ENCODE measurements around the gene TRIAP1.
A peak's percentile ranks its signal among the peaks of the same experiment; 100 is the strongest.

Gene TRIAP1

GRCh38 chr12:120475643-120476042 is 29.5 kb upstream of the TRIAP1 start:
- Histone ChIP-seq H3K27me3 (replicated peaks in 2 of 5; ENCODE audit: control insufficient read depth in 4 of 5, insufficient read depth in 5 of 5, low read length in 4 of 5) (no peaks in the 10 kb centered on the region), H3K9me3 (ENCODE audit: control extremely low read depth in 1 of 5, control insufficient read depth in 4 of 5, insufficient read depth in 2 of 5, low read depth in 1 of 5, low read length in 4 of 5) (no peaks in the 10 kb centered on the region), H3K4me1 (ENCODE audit: control extremely low read depth in 1 of 4, control insufficient read depth in 4 of 4, insufficient read depth in 4 of 4, low read length in 3 of 4) (peaks cover 0 to 29% (median 9%) of the 10 kb centered on the region in 4 experiments), H3K27ac (ENCODE audit: insufficient read depth in 1 of 2, low read depth in 1 of 2, low read length in 2 of 2, poor library complexity in 1 of 2, severe bottlenecking in 2 of 2) (no peak overlapping the region), H3K36me3 (ENCODE audit: control insufficient read depth in 4 of 4, insufficient read depth in 4 of 4, low read length in 3 of 4) (no peaks in the 10 kb centered on the region), H3K4me3 (ENCODE audit: control insufficient read depth in 1 of 7, extremely low read depth in 1 of 7, insufficient read depth in 4 of 7, low read depth in 2 of 7, low read length in 6 of 7) (no peak overlapping the region)
- no peak for DNase-seq
- POLR2A ChIA-PET = interaction anchor here (0.6 kb wide), 1 partner anchor 81 kb away, joined by 4 read pairs; no protein-coding TSS in a partner anchor
- no CpG with 5 or more reads among the region's 1 CpG for WGBS (ENCODE audit: insufficient coverage)
- CTCF ChIA-PET = interaction anchor here (0.7 to 27.3 kb wide), 5 partner anchors 9 to 30 kb away, joined by 3 to 545 read pairs (median 8); partner anchors contain the start of genes COX6A1, DYNLL1, GATC and TRIAP1

- H3K9me3 ChIP-seq (ENCODE audit: control extremely low read depth in 1 of 5, control insufficient read depth in 4 of 5, insufficient read depth in 2 of 5, low read depth in 1 of 5, low read length in 4 of 5) = no peaks in the 10 kb centered on the region
- H3K4me1 ChIP-seq (ENCODE audit: control extremely low read depth in 1 of 4, control insufficient read depth in 4 of 4, insufficient read depth in 4 of 4, low read length in 3 of 4) = peaks cover 6 to 36% (median 17%) of the 10 kb centered on the region in 4 experiments
- no peak overlapping the region for H3K4me3 ChIP-seq (ENCODE audit: control insufficient read depth in 1 of 7, extremely low read depth in 1 of 7, insufficient read depth in 4 of 7, low read depth in 2 of 7, low read length in 6 of 7)
- no peak overlapping the region for H3K27ac ChIP-seq (ENCODE audit: insufficient read depth in 1 of 2, low read depth in 1 of 2, low read length in 2 of 2, poor library complexity in 1 of 2, severe bottlenecking in 2 of 2)
- DNase-seq = peak; percentile 41 to 45 (median 44)
- no peaks in the 10 kb centered on the region for H3K27me3 ChIP-seq (replicated peaks in 2 of 5; ENCODE audit: control insufficient read depth in 4 of 5, insufficient read depth in 5 of 5, low read length in 4 of 5)
- ChIA-PET CTCF (interaction anchor here (1.3 to 27.3 kb wide), 5 partner anchors 8 to 65 kb away, joined by 3 to 545 read pairs (median 8); partner anchors contain the start of genes COX6A1, DYNLL1, GATC and TRIAP1), POLR2A (no interaction called here)
- H3K36me3 ChIP-seq (ENCODE audit: control insufficient read depth in 4 of 4, insufficient read depth in 4 of 4, low read length in 3 of 4) = no peaks in the 10 kb centered on the region
- no CpG with 5 or more reads among the region's 2 CpGs for WGBS (ENCODE audit: insufficient coverage)
Measured at GRCh38 chr12:120474616-120474960, 28.4 kb upstream of the TRIAP1 start.

GRCh38 chr12:120473807-120474615 is 27.8 kb upstream of the TRIAP1 start:
- no peaks in the 10 kb centered on the region for H3K27me3 ChIP-seq (replicated peaks in 2 of 5; ENCODE audit: control insufficient read depth in 4 of 5, insufficient read depth in 5 of 5, low read length in 4 of 5)
- H3K4me1 ChIP-seq (ENCODE audit: control extremely low read depth in 1 of 4, control insufficient read depth in 4 of 4, insufficient read depth in 4 of 4, low read length in 3 of 4) = peaks cover 6 to 36% (median 17%) of the 10 kb centered on the region in 4 experiments
- H3K27ac ChIP-seq (ENCODE audit: insufficient read depth in 1 of 2, low read depth in 1 of 2, low read length in 2 of 2, poor library complexity in 1 of 2, severe bottlenecking in 2 of 2) = no peak overlapping the region
- H3K4me3 ChIP-seq (ENCODE audit: control insufficient read depth in 1 of 7, extremely low read depth in 1 of 7, insufficient read depth in 4 of 7, low read depth in 2 of 7, low read length in 6 of 7) = no peak overlapping the region
- WGBS (ENCODE audit: insufficient coverage) = 97% methylated on average over 5 of the region's 6 CpGs
- CTCF ChIA-PET = interaction anchor here (1.3 to 27.3 kb wide), 6 partner anchors 7 to 65 kb away, joined by 3 to 545 read pairs (median 9); partner anchors contain the start of genes COX6A1, DYNLL1, GATC and TRIAP1
- DNase-seq = no peak
- no peaks in the 10 kb centered on the region for H3K36me3 ChIP-seq (ENCODE audit: control insufficient read depth in 4 of 4, insufficient read depth in 4 of 4, low read length in 3 of 4)
- H3K9me3 ChIP-seq (ENCODE audit: control extremely low read depth in 1 of 5, control insufficient read depth in 4 of 5, insufficient read depth in 2 of 5, low read depth in 1 of 5, low read length in 4 of 5) = no peaks in the 10 kb centered on the region
- POLR2A ChIA-PET = no interaction called here

- ChIA-PET CTCF (interaction anchor here (0.9 to 27.3 kb wide), 6 partner anchors 9 to 105 kb away, joined by 3 to 545 read pairs (median 6); partner anchors contain the start of genes COX6A1, GATC and TRIAP1), POLR2A (no interaction called here)
Measured at GRCh38 chr12:120472521-120472920, 26.3 kb upstream of the TRIAP1 start.

GRCh38 chr12:120470150-120470784 is 24.1 kb upstream of the TRIAP1 start:
- H3K9me3 ChIP-seq (ENCODE audit: control extremely low read depth in 1 of 5, control insufficient read depth in 4 of 5, insufficient read depth in 2 of 5, low read depth in 1 of 5, low read length in 4 of 5) = no peaks in the 10 kb centered on the region
- H3K4me1 ChIP-seq (ENCODE audit: control extremely low read depth in 1 of 4, control insufficient read depth in 4 of 4, insufficient read depth in 4 of 4, low read length in 3 of 4) = peaks cover 7 to 56% (median 33%) of the 10 kb centered on the region in 4 experiments
- CTCF ChIA-PET = interaction anchor here (0.8 to 27.3 kb wide), 8 partner anchors 11 to 105 kb away, joined by 3 to 545 read pairs (median 6); partner anchors contain the start of genes COX6A1, GATC and TRIAP1
- peak overlapping the region; percentile 50 to 95 for H3K27ac ChIP-seq (ENCODE audit: insufficient read depth in 1 of 2, low read depth in 1 of 2, low read length in 2 of 2, poor library complexity in 1 of 2, severe bottlenecking in 2 of 2)
- peak overlapping the region; percentile 64 to 97 (median 93) for H3K4me3 ChIP-seq (ENCODE audit: control insufficient read depth in 1 of 7, extremely low read depth in 1 of 7, insufficient read depth in 4 of 7, low read depth in 2 of 7, low read length in 6 of 7)
- WGBS (ENCODE audit: insufficient coverage) = 75% methylated on average over 24 of the region's 26 CpGs
- POLR2A ChIA-PET = interaction anchor here (1.2 to 1.7 kb wide), 2 partner anchors 24 to 25 kb away, joined by 4 to 6 read pairs; partner anchors contain the start of genes DYNLL1, GATC and TRIAP1
- no peaks in the 10 kb centered on the region for H3K27me3 ChIP-seq (replicated peaks in 2 of 5; ENCODE audit: control insufficient read depth in 4 of 5, insufficient read depth in 5 of 5, low read length in 4 of 5)
- peaks cover 5 to 20% (median 12%) of the 10 kb centered on the region in 4 experiments for H3K36me3 ChIP-seq (ENCODE audit: control insufficient read depth in 4 of 4, insufficient read depth in 4 of 4, low read length in 3 of 4)
- DNase-seq = peak in 2 of 3 donors; percentile 18 to 39

More at GRCh38 chr12:120472521-120472920, 26.3 kb upstream of the TRIAP1 start:
- no peak overlapping the region for H3K4me3 ChIP-seq (ENCODE audit: control insufficient read depth in 1 of 7, extremely low read depth in 1 of 7, insufficient read depth in 4 of 7, low read depth in 2 of 7, low read length in 6 of 7)
- no peak overlapping the region for H3K27ac ChIP-seq (ENCODE audit: insufficient read depth in 1 of 2, low read depth in 1 of 2, low read length in 2 of 2, poor library complexity in 1 of 2, severe bottlenecking in 2 of 2)
- peaks cover 7 to 48% (median 29%) of the 10 kb centered on the region in 4 experiments for H3K4me1 ChIP-seq (ENCODE audit: control extremely low read depth in 1 of 4, control insufficient read depth in 4 of 4, insufficient read depth in 4 of 4, low read length in 3 of 4)
- no peak for DNase-seq
- no peaks in the 10 kb centered on the region for H3K27me3 ChIP-seq (replicated peaks in 2 of 5; ENCODE audit: control insufficient read depth in 4 of 5, insufficient read depth in 5 of 5, low read length in 4 of 5)
- H3K36me3 ChIP-seq (ENCODE audit: control insufficient read depth in 4 of 4, insufficient read depth in 4 of 4, low read length in 3 of 4) = peaks cover 0 to 2% (median 0%) of the 10 kb centered on the region in 4 experiments
- no peaks in the 10 kb centered on the region for H3K9me3 ChIP-seq (ENCODE audit: control extremely low read depth in 1 of 5, control insufficient read depth in 4 of 5, insufficient read depth in 2 of 5, low read depth in 1 of 5, low read length in 4 of 5)

GRCh38 chr12:120469450-120470149 is 23.4 kb upstream of the TRIAP1 start, which contains the start of gene SRSF9:
Gene SRSF9 (minus strand): TSS chr12:120469748. CDS start chr12:120469609, 139 bp downstream.
- WGBS (ENCODE audit: insufficient coverage) = under 1% methylated on average over 76 of the region's 88 CpGs
- peak within 1 kb of the TSS; percentile 85 to 97 (median 93) for H3K4me3 ChIP-seq (ENCODE audit: control insufficient read depth in 1 of 7, extremely low read depth in 1 of 7, insufficient read depth in 4 of 7, low read depth in 2 of 7, low read length in 6 of 7)
- ChIA-PET CTCF (interaction anchor here (0.8 to 27.3 kb wide), 11 partner anchors 11 to 137 kb away, joined by 3 to 545 read pairs (median 6); partner anchors contain the start of genes COX6A1, DYNLL1, GATC and TRIAP1), POLR2A (interaction anchor here (1.2 to 1.8 kb wide), 4 partner anchors 11 to 177 kb away, joined by 3 to 9 read pairs (median 5); partner anchors contain the start of genes DYNLL1, GATC, RNU4-1 and TRIAP1)
- H3K4me1 ChIP-seq (ENCODE audit: control extremely low read depth in 1 of 4, control insufficient read depth in 4 of 4, insufficient read depth in 4 of 4, low read length in 3 of 4) = peaks cover 7 to 51% (median 30%) of the 10 kb centered on the region in 4 experiments
- no peaks in the 10 kb centered on the region for H3K27me3 ChIP-seq (replicated peaks in 2 of 5; ENCODE audit: control insufficient read depth in 4 of 5, insufficient read depth in 5 of 5, low read length in 4 of 5)
- H3K36me3 ChIP-seq (ENCODE audit: control insufficient read depth in 4 of 4, insufficient read depth in 4 of 4, low read length in 3 of 4) = peaks cover 5 to 27% (median 16%) of the 10 kb centered on the region in 4 experiments
- H3K27ac ChIP-seq (ENCODE audit: insufficient read depth in 1 of 2, low read depth in 1 of 2, low read length in 2 of 2, poor library complexity in 1 of 2, severe bottlenecking in 2 of 2) = peak within 1 kb of the TSS; percentile 89 to 95
- DNase-seq = peak; percentile 98 to 99 (median 98)
- no peaks in the 10 kb centered on the region for H3K9me3 ChIP-seq (ENCODE audit: control extremely low read depth in 1 of 5, control insufficient read depth in 4 of 5, insufficient read depth in 2 of 5, low read depth in 1 of 5, low read length in 4 of 5)

Data from common myeloid progenitor, CD34-positive (primary cell).